ENCODE data around the gene PRMT9. TPM values are rescaled to one million over a fixed set of nuclear protein-coding genes. Genes with fewer than 3 reads are reported as not detected.

The PRMT9 gene
- total RNA-seq, 1 experiment from 2014 or later, result 8.6 TPM

GRCh38 chr4:147591106-147591505 lies 92.9 kb downstream of the PRMT9 start:
- Mint-ChIP-seq H3K9me3 (ENCODE audit: unreplicated experiment) (no peaks in the 10 kb centered on the region), H3K27ac (ENCODE audit: unreplicated experiment) (no peak overlapping the region), H3K4me3 (ENCODE audit: unreplicated experiment) (no peak overlapping the region), H3K27me3 (ENCODE audit: insufficient read depth, unreplicated experiment) (no peaks in the 10 kb centered on the region), H3K36me3 (ENCODE audit: insufficient read depth, unreplicated experiment) (no peaks in the 10 kb centered on the region), H3K4me1 (ENCODE audit: low read depth, unreplicated experiment) (no peaks in the 10 kb centered on the region)
- intact Hi-C loops (cut with micrococcal nuclease; ENCODE audit: unreplicated experiment), result loop anchor here (5.0 kb wide), 1 partner anchor 494 kb away; no protein-coding TSS in a partner anchor
- POLR2A ChIA-PET, result no interaction called here
- Histone ChIP-seq H3K36me3 (ENCODE audit: control insufficient read depth, insufficient read depth, low read length) (no peaks in the 10 kb centered on the region), H3K27me3 (replicated peaks; ENCODE audit: control insufficient read depth, insufficient read depth, low read length) (no peaks in the 10 kb centered on the region), H3K4me1 (no peaks in the 10 kb centered on the region), H3K9me3 (no peaks in the 10 kb centered on the region), H3K4me3 (ENCODE audit: low read depth, low read length) (no peak overlapping the region)
- no peak for DNase-seq
- no TSS peak for BruUV-seq (replicated peaks)
- TF ChIP-seq, protein P1, sequence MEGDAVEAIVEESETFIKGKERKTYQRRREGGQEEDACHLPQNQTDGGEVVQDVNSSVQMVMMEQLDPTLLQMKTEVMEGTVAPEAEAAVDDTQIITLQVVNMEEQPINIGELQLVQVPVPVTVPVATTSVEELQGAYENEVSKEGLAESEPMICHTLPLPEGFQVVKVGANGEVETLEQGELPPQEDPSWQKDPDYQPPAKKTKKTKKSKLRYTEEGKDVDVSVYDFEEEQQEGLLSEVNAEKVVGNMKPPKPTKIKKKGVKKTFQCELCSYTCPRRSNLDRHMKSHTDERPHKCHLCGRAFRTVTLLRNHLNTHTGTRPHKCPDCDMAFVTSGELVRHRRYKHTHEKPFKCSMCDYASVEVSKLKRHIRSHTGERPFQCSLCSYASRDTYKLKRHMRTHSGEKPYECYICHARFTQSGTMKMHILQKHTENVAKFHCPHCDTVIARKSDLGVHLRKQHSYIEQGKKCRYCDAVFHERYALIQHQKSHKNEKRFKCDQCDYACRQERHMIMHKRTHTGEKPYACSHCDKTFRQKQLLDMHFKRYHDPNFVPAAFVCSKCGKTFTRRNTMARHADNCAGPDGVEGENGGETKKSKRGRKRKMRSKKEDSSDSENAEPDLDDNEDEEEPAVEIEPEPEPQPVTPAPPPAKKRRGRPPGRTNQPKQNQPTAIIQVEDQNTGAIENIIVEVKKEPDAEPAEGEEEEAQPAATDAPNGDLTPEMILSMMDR (IDR thresholded peaks at IDR 0.05; ENCODE audit: insufficient read depth in 1 of 2, low read depth in 1 of 2, low read length in 1 of 2, severe bottlenecking in 1 of 2, unreplicated experiment in 1 of 2), result no peak
- CTCF ChIA-PET, result interaction anchor here (0.7 to 2.5 kb wide), 4 partner anchors 72 to 572 kb away, joined by 3 to 21 read pairs (median 3); no protein-coding TSS in a partner anchor

GRCh38 chr4:147590249-147590920 lies 93.6 kb downstream of the PRMT9 start:
- Mint-ChIP-seq H3K4me3 (ENCODE audit: unreplicated experiment) (no peak overlapping the region), H3K36me3 (ENCODE audit: insufficient read depth, unreplicated experiment) (no peaks in the 10 kb centered on the region), H3K27ac (ENCODE audit: unreplicated experiment) (no peak overlapping the region), H3K4me1 (ENCODE audit: low read depth, unreplicated experiment) (no peaks in the 10 kb centered on the region), H3K27me3 (ENCODE audit: insufficient read depth, unreplicated experiment) (no peaks in the 10 kb centered on the region), H3K9me3 (ENCODE audit: unreplicated experiment) (no peaks in the 10 kb centered on the region)
- POLR2A ChIA-PET, result no interaction called here
- DNase-seq, result peak; percentile 40 to 65
- Histone ChIP-seq H3K4me3 (ENCODE audit: low read depth, low read length) (no peak overlapping the region), H3K4me1 (no peaks in the 10 kb centered on the region), H3K9me3 (no peaks in the 10 kb centered on the region), H3K27me3 (replicated peaks; ENCODE audit: control insufficient read depth, insufficient read depth, low read length) (no peaks in the 10 kb centered on the region), H3K36me3 (ENCODE audit: control insufficient read depth, insufficient read depth, low read length) (no peaks in the 10 kb centered on the region)
- BruUV-seq (replicated peaks), result no TSS peak
- intact Hi-C loops (cut with micrococcal nuclease; ENCODE audit: unreplicated experiment), result loop anchor here (1.0 to 5.0 kb wide), 5 partner anchors 72 to 571 kb away; no protein-coding TSS in a partner anchor
- CTCF ChIA-PET, result interaction anchor here (0.7 to 2.5 kb wide), 4 partner anchors 71 to 572 kb away, joined by 3 to 21 read pairs (median 3); no protein-coding TSS in a partner anchor
- TF ChIP-seq, protein P1 (IDR thresholded peaks at IDR 0.05; ENCODE audit: insufficient read depth in 1 of 2, low read depth in 1 of 2, low read length in 1 of 2, severe bottlenecking in 1 of 2, unreplicated experiment in 1 of 2), result peak; percentile 72 to 74

DNA sequence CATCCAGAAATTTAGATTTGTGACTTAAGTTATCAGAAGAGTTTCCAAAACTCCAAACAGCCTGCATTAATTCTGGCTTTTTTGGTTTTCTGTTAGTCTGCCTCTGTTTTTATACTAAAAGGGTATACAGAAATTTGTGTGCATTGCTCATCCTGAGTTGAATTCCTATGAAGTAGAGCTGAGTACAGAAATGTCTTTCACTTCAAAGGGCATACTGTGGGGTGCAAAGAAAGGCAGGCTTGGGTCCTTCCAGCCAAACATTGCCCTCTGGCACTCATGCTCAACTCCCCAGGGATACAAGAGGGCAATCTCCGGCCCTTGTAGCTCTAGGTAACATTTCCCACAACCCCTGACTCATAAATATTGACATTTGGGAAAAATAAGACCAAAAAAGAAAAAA lies 94.4 kb downstream of the PRMT9 start:
- DNase-seq, result no peak
- TF ChIP-seq, protein P1 (IDR thresholded peaks at IDR 0.05; ENCODE audit: insufficient read depth in 1 of 2, low read depth in 1 of 2, low read length in 1 of 2, severe bottlenecking in 1 of 2, unreplicated experiment in 1 of 2), result no peak
- Histone ChIP-seq H3K4me3 (ENCODE audit: low read depth, low read length) (no peak overlapping the region), H3K27me3 (replicated peaks; ENCODE audit: control insufficient read depth, insufficient read depth, low read length) (no peaks in the 10 kb centered on the region), H3K36me3 (ENCODE audit: control insufficient read depth, insufficient read depth, low read length) (no peaks in the 10 kb centered on the region), H3K4me1 (no peaks in the 10 kb centered on the region), H3K9me3 (no peaks in the 10 kb centered on the region)
- ChIA-PET CTCF (interaction anchor here (1.2 to 2.5 kb wide), 2 partner anchors 70 to 74 kb away, joined by 3 to 21 read pairs; no protein-coding TSS in a partner anchor), POLR2A (no interaction called here)
- BruUV-seq (replicated peaks), result no TSS peak
- H3K36me3 Mint-ChIP-seq (ENCODE audit: insufficient read depth, unreplicated experiment), result no peaks in the 10 kb centered on the region
- intact Hi-C loops (cut with micrococcal nuclease; ENCODE audit: unreplicated experiment), result no loop called here
- no peaks in the 10 kb centered on the region for H3K4me1 Mint-ChIP-seq (ENCODE audit: low read depth, unreplicated experiment)
- no peaks in the 10 kb centered on the region for H3K9me3 Mint-ChIP-seq (ENCODE audit: unreplicated experiment)
- no peak overlapping the region for H3K4me3 Mint-ChIP-seq (ENCODE audit: unreplicated experiment)
- H3K27me3 Mint-ChIP-seq (ENCODE audit: insufficient read depth, unreplicated experiment), result no peaks in the 10 kb centered on the region
- H3K27ac Mint-ChIP-seq (ENCODE audit: unreplicated experiment), result no peak overlapping the region

Other genes with a start within 250 kb of the PRMT9 start
- 0.58 and 0.73 TPM in 2 replicates for gene EDNRA, start 203.1 kb downstream of the PRMT9 start, total RNA-seq (2022)
- gene TMEM184C, start 66.8 kb downstream of the PRMT9 start, total RNA-seq (2022), result 36.2 and 38.1 TPM in 2 replicates
- 33.2 and 36.6 TPM in 2 replicates for gene ARHGAP10, start 47.9 kb upstream of the PRMT9 start, total RNA-seq (2022)